HCT116 (cell line): ENCODE results near the gene TMEM135. TPM values are rescaled to one million over a fixed set of nuclear protein-coding genes. Genes with fewer than 3 reads are reported as not detected.

ENCODE experiments used
- ATAC-seq: fragments of 200-7000 bp; cut with Tn5 transposase; 2 replicates; pipeline ENCODE4 v1.9.1; 2020; ENCODE audit warnings: mild to moderate bottlenecking, moderate library complexity
- BruUV-seq: library from RNA; stranded (reverse); fragments of 400-500 nt; replicated peaks from 2 replicates; lab custom pipeline; 2021; lab: Mats Ljungman, UMichigan
- CTCF ChIA-PET: fragments of 300-600 bp; sonication (Branson Sonifier 250); formaldehyde crosslinking; loops from one replicate; lab custom pipeline; 2021; ENCODE audit warnings: antibody characterized with exemption; lab: Charles Lee
- POLR2A ChIA-PET: fragments of 300-600, 350-600 bp; sonication (Branson Sonifier 250); formaldehyde crosslinking; loops from one replicate; lab custom pipeline; 2021; ENCODE audit warnings: antibody characterized with exemption; lab: Charles Lee
- RAD21 ChIA-PET, 2 experiments: fragments of 300-600 bp; sonication (Branson Sonifier 250); formaldehyde crosslinking; loops; one replicate each; lab custom pipeline; 2023; ENCODE audit warnings: low total read pairs in 2 of 2; ENCODE audit not compliant: uncharacterized antibody in 2 of 2, unreplicated experiment in 2 of 2, low non-redundant PET in 1 of 2; lab: Charles Lee
- DNase-seq: peaks from one replicate; pipeline ENCODE4 v3.0.0-alpha.2; 2010; ENCODE audit warnings: low read depth, low spot score
- H2AFZ ChIP-seq: fragments of 200-600 bp; shearing (Covaris generic), sonication (generic); 2 replicates; pipeline ENCODE4 v1.6.1; 2017; ENCODE audit warnings: low read depth, mixed run types, mixed read lengths, antibody characterized with exemption, low read length; ENCODE audit not compliant: poor library complexity, severe bottlenecking
- H3K27ac ChIP-seq: 2 replicates; pipeline ENCODE4 v1.5.1; 2012; ENCODE audit warnings: low read depth, low read length
- H3K27me3 ChIP-seq: fragments of 200-600 bp; sonication (generic); 2 replicates; pipeline ENCODE4 v1.6.1; 2016; ENCODE audit warnings: mixed run types, low read length, mixed read lengths; ENCODE audit not compliant: insufficient read depth
- H3K36me3 ChIP-seq, 2 experiments: fragments of 200-500 bp in 1 of 2; fragments of 200-600 bp in 1 of 2; sonication (Bioruptor generic) in 1 of 2; sonication (generic) in 1 of 2; 2 replicates each; pipeline versions ENCODE4 v1.5.1 to v1.6.1; 2014 to 2016; ENCODE audit warnings: low read length in 2 of 2, inconsistent platforms in 1 of 2, mixed read lengths in 1 of 2, mixed run types in 1 of 2; ENCODE audit not compliant: insufficient read depth in 2 of 2, control insufficient read depth in 1 of 2
- H3K4me1 ChIP-seq, 2 experiments: fragments of 200-600 bp in 1 of 2; sonication (generic) in 1 of 2; 2 replicates each; pipeline versions ENCODE4 v1.5.1 to v1.6.1; 2012 to 2017; ENCODE audit warnings: low read length in 2 of 2, inconsistent platforms in 1 of 2, mild to moderate bottlenecking in 1 of 2, mixed read lengths in 1 of 2, mixed run types in 1 of 2, moderate library complexity in 1 of 2; ENCODE audit not compliant: insufficient read depth in 2 of 2, control insufficient read depth in 1 of 2
- H3K4me2 ChIP-seq: fragments of 200-600 bp; sonication (generic); 2 replicates; pipeline ENCODE4 v1.6.1; 2017; ENCODE audit warnings: mixed run types, low read length, mixed read lengths
- H3K4me3 ChIP-seq, 2 experiments: fragments of 200-600 bp in 1 of 2; sonication (generic) in 1 of 2; replicated peaks in 1 of 2; 2 replicates each; pipeline ENCODE4 v1.5.1; 2011 to 2016; ENCODE audit warnings: low read length in 2 of 2, control low read depth in 1 of 2, low read depth in 1 of 2, mild to moderate bottlenecking in 1 of 2, mixed read lengths in 1 of 2, mixed run types in 1 of 2
- H3K79me2 ChIP-seq: fragments of 200-600 bp; sonication (generic); 2 replicates; pipeline ENCODE4 v1.6.1; 2017; ENCODE audit warnings: mild to moderate bottlenecking, mixed run types, low read length, moderate library complexity, mixed read lengths; ENCODE audit not compliant: insufficient read depth
- H3K9ac ChIP-seq: fragments of 200-600 bp; sonication (generic); 2 replicates; pipeline ENCODE4 v1.6.1; 2016; ENCODE audit warnings: low read length, mixed read lengths
- H3K9me2 ChIP-seq: fragments of 200-600 bp; sonication (generic), shearing (Covaris generic); 2 replicates; pipeline ENCODE4 v1.6.1; 2017; ENCODE audit warnings: mixed run types, mild to moderate bottlenecking, moderate library complexity; ENCODE audit not compliant: insufficient read depth
- H3K9me3 ChIP-seq, 2 experiments: fragments of 200-500 bp in 1 of 2; fragments of 200-600 bp in 1 of 2; sonication (Bioruptor generic) in 1 of 2; sonication (generic) in 1 of 2; 2 replicates each; pipeline ENCODE4 v1.6.1; 2014 to 2017; ENCODE audit warnings: low read length in 2 of 2, mixed read lengths in 2 of 2, inconsistent platforms in 1 of 2, low read depth in 1 of 2, mild to moderate bottlenecking in 1 of 2, mixed run types in 1 of 2, moderate library complexity in 1 of 2; ENCODE audit not compliant: control insufficient read depth in 1 of 2, insufficient read depth in 1 of 2
- H4K20me1 ChIP-seq: fragments of 200-600 bp; sonication (generic), shearing (Covaris generic); 2 replicates; pipeline ENCODE4 v1.6.1; 2017; ENCODE audit warnings: mixed run types, mild to moderate bottlenecking, moderate library complexity; ENCODE audit not compliant: insufficient read depth
- ATF3 ChIP-seq: IDR thresholded peaks from 2 replicates; pipeline ENCODE4 v1.6.1; 2012
- CBX3 ChIP-seq: IDR thresholded peaks from 2 replicates; pipeline ENCODE4 v1.6.1; 2012; ENCODE audit warnings: low read depth
- CEBPB ChIP-seq: IDR thresholded peaks from 2 replicates; pipeline ENCODE4 v1.6.1; 2012; ENCODE audit warnings: low read depth
- EGR1 ChIP-seq: IDR thresholded peaks from 2 replicates; pipeline ENCODE4 v1.6.1; 2012; ENCODE audit warnings: low read depth
- ELF1 ChIP-seq: IDR thresholded peaks from 2 replicates; pipeline ENCODE4 v1.6.1; 2012; ENCODE audit warnings: low read depth, borderline replicate concordance
- EZH2 ChIP-seq: fragments of 200-600 bp; sonication (generic); IDR thresholded peaks from 2 replicates; pipeline ENCODE4 v1.6.1; 2017; ENCODE audit warnings: antibody characterized with exemption, mixed run types
- FOSL1 ChIP-seq: IDR thresholded peaks from 2 replicates; pipeline ENCODE4 v1.6.1; 2012; ENCODE audit warnings: low read depth
- JUND ChIP-seq: IDR thresholded peaks from 2 replicates; pipeline ENCODE4 v1.6.1; 2012
- MAX ChIP-seq: IDR thresholded peaks from 2 replicates; pipeline ENCODE4 v1.6.1; 2012
- POLR2A ChIP-seq: IDR thresholded peaks from 2 replicates; pipeline ENCODE4 v1.7.0; 2011; ENCODE audit warnings: borderline replicate concordance; ENCODE audit not compliant: insufficient read depth, insufficient read length; ENCODE audit errors: extremely low read depth
- REST ChIP-seq: IDR thresholded peaks from 2 replicates; pipeline ENCODE4 v1.6.1; 2012; ENCODE audit warnings: low read depth
- SRF ChIP-seq: IDR thresholded peaks from 2 replicates; pipeline ENCODE4 v1.6.1; 2012; ENCODE audit warnings: low read depth
- TCF7L2 ChIP-seq: IDR thresholded peaks from 2 replicates; pipeline ENCODE4 v1.7.0; 2011; ENCODE audit warnings: borderline replicate concordance, inconsistent platforms; ENCODE audit not compliant: insufficient read depth, insufficient read length; ENCODE audit errors: extremely low read depth
- YY1 ChIP-seq: IDR thresholded peaks from 2 replicates; pipeline ENCODE4 v1.6.1; 2011; ENCODE audit warnings: low read length, low read depth, moderate library complexity, mild to moderate bottlenecking; ENCODE audit not compliant: insufficient replicate concordance; ENCODE audit errors: extremely low read depth
- ZBTB33 ChIP-seq: IDR thresholded peaks from 2 replicates; pipeline ENCODE4 v1.6.1; 2011; ENCODE audit warnings: mild to moderate bottlenecking, low read length, moderate library complexity; ENCODE audit not compliant: insufficient replicate concordance; ENCODE audit errors: extremely low read depth
- ZFX ChIP-seq: fragments of 450-650 bp; IDR thresholded peaks from 2 replicates; pipeline ENCODE4 v1.6.1; 2017
- ZNF274 ChIP-seq: fragments of 200-500 bp; sonication (Bioruptor generic); IDR thresholded peaks from 2 replicates; pipeline ENCODE4 v1.6.1; 2014; ENCODE audit warnings: mild to moderate bottlenecking, low read depth, low read length, inconsistent platforms
- intact Hi-C: fragments of 100-400 bp; cut with micrococcal nuclease; formaldehyde crosslinking; loops from 2 replicates; pipeline ENCODE4 v1.10.0; 2022
- total RNA-seq: library from RNA; stranded (reverse); gene quantifications from one replicate; pipeline ENCODE4 v1.2.1, GENCODE V29; 2021; ENCODE audit not compliant: unreplicated experiment

The TMEM135 gene
- total RNA-seq, 1 experiment from 2014 or later, result 50.6 TPM

GRCh38 chr11:87259736-87260135, 222.0 kb downstream of the TMEM135 start:
- Histone ChIP-seq H3K79me2 (no peaks in the 10 kb centered on the region), H3K36me3 (no peaks in the 10 kb centered on the region), H3K9ac (no peak overlapping the region), H3K4me2 (no peak overlapping the region), H4K20me1 (no peaks in the 10 kb centered on the region), H3K9me2 (no peaks in the 10 kb centered on the region), H3K27ac (no peak overlapping the region), H3K4me3 (no peak overlapping the region), H3K4me1 (no peaks in the 10 kb centered on the region), H3K9me3 (no peaks in the 10 kb centered on the region), H3K27me3 (no peaks in the 10 kb centered on the region), H2AFZ (no peak overlapping the region)
- ChIA-PET RAD21 (no interaction called here), POLR2A (no interaction called here), CTCF (no interaction called here)
- DNase-seq, result no peak
- BruUV-seq, result no TSS peak
- no peak for ATAC-seq
- intact Hi-C loops, result no loop called here
- no peak for TF ChIP-seq EGR1
- no peak for TF ChIP-seq TCF7L2
- no peak for TF ChIP-seq CBX3
- TF ChIP-seq CEBPB, result no peak
- no peak for TF ChIP-seq ELF1
- no peak for TF ChIP-seq SRF
- no peak for TF ChIP-seq MAX
- TF ChIP-seq FOSL1, result no peak
- no peak for TF ChIP-seq ZFX
- no peak for TF ChIP-seq ZBTB33
- no peak for TF ChIP-seq EZH2
- TF ChIP-seq ZNF274, result no peak
- no peak for TF ChIP-seq POLR2A
- TF ChIP-seq JUND, result no peak
- no peak for TF ChIP-seq ATF3
- TF ChIP-seq YY1, result no peak
- TF ChIP-seq REST, result no peak
